Endothelial cell of umbilical vein (primary cell): Measurements from ENCODE around the gene LILRA6. TPM values are rescaled to one million over a fixed set of nuclear protein-coding genes. Genes with fewer than 3 reads are reported as not detected.
"Not testable (repeated sequence)": the region's sequence is repeated elsewhere in the genome, so short reads cannot be mapped to it uniquely, and the experiment has no call there.

ENCODE experiments used
- BruUV-seq: library from RNA; stranded (reverse); fragments of 400-500 nt; replicated peaks from 2 replicates; lab custom pipeline; 2021; lab: Mats Ljungman, UMichigan
- CTCF ChIA-PET: fragments of 300-600, 350-600 bp; sonication (Branson Sonifier 250); formaldehyde crosslinking; loops from one replicate; lab custom pipeline; 2021; ENCODE audit warnings: antibody characterized with exemption, inconsistent platforms; lab: Charles Lee
- POLR2A ChIA-PET: fragments of 300-600, 350-600 bp; sonication (Branson Sonifier 250); formaldehyde crosslinking; loops from one replicate; lab custom pipeline; 2021; ENCODE audit warnings: antibody characterized with exemption, inconsistent platforms; lab: Charles Lee
- DNase-seq: peaks from one replicate; pipeline ENCODE4 v3.0.0-alpha.2; 2011; ENCODE audit warnings: low read depth, low spot score
- FAIRE-seq: peaks from 2 replicates; lab custom pipeline; 2011; peaks lifted over from hg19 to GRCh38; lab: Jason Lieb, UNC
- H2AFZ ChIP-seq: 2 replicates; pipeline ENCODE4 v1.6.0; 2012; ENCODE audit warnings: low read depth, low read length, control low read depth, inconsistent platforms
- H3K27ac ChIP-seq: 2 replicates; pipeline ENCODE4 v1.5.1; 2011; ENCODE audit warnings: low read depth, mild to moderate bottlenecking, control low read depth, low read length, moderate library complexity; ENCODE audit not compliant: insufficient read depth
- H3K27me3 ChIP-seq, 2 experiments: 2 replicates each; pipeline versions ENCODE4 v1.6.0 to v1.6.1; 2011; ENCODE audit warnings: low read length in 2 of 2, mixed read lengths in 1 of 2; ENCODE audit not compliant: control insufficient read depth in 2 of 2, insufficient read depth in 2 of 2
- H3K36me3 ChIP-seq, 2 experiments: 2 replicates in 1 of 2; 3 replicates in 1 of 2; pipeline ENCODE4 v1.5.1; 2011; ENCODE audit warnings: low read length in 2 of 2, mild to moderate bottlenecking in 1 of 2, moderate library complexity in 1 of 2; ENCODE audit not compliant: control insufficient read depth in 2 of 2, insufficient read depth in 2 of 2; ENCODE audit errors: extremely low read depth in 1 of 2
- H3K4me1 ChIP-seq: 3 replicates; pipeline ENCODE4 v1.5.1; 2011; ENCODE audit warnings: mild to moderate bottlenecking, low read length; ENCODE audit not compliant: control insufficient read depth, insufficient read depth; ENCODE audit errors: extremely low read depth
- H3K4me2 ChIP-seq: 2 replicates; pipeline ENCODE4 v1.6.1; 2011; ENCODE audit warnings: low read length, control low read depth, mixed read lengths; ENCODE audit not compliant: insufficient read depth
- H3K4me3 ChIP-seq, 3 experiments: fragments of 200-600 bp in 1 of 3; sonication (generic), shearing (Covaris generic) in 1 of 3; replicated peaks in 1 of 3; 2 replicates each; pipeline ENCODE4 v1.5.1; 2011 to 2016; ENCODE audit warnings: control low read depth in 3 of 3, low read length in 3 of 3, mild to moderate bottlenecking in 2 of 3, inconsistent platforms in 1 of 3, low read depth in 1 of 3, moderate library complexity in 1 of 3; ENCODE audit not compliant: insufficient read depth in 1 of 3
- H3K79me2 ChIP-seq: 2 replicates; pipeline ENCODE4 v1.6.0; 2012; ENCODE audit warnings: low read length, inconsistent platforms; ENCODE audit not compliant: control insufficient read depth, insufficient read depth
- H3K9ac ChIP-seq: replicated peaks from 2 replicates; pipeline ENCODE3; 2011; ENCODE audit warnings: low read length, control low read depth; ENCODE audit not compliant: insufficient read depth; ENCODE audit errors: extremely low read depth
- H3K9me1 ChIP-seq: replicated peaks from 3 replicates; pipeline ENCODE4 v1.6.0; 2011; ENCODE audit warnings: mild to moderate bottlenecking, low read length; ENCODE audit not compliant: control insufficient read depth, insufficient read depth; ENCODE audit errors: extremely low read depth
- H3K9me3 ChIP-seq: replicated peaks from 2 replicates; pipeline ENCODE4 v1.5.1; 2012; ENCODE audit warnings: low read length, inconsistent platforms; ENCODE audit not compliant: control insufficient read depth, insufficient read depth
- H4K20me1 ChIP-seq: replicated peaks from 2 replicates; pipeline ENCODE3; 2011; ENCODE audit warnings: mild to moderate bottlenecking, low read length; ENCODE audit not compliant: control insufficient read depth, insufficient read depth; ENCODE audit errors: extremely low read depth
- EZH2 ChIP-seq: IDR thresholded peaks from 2 replicates; pipeline ENCODE4 v1.6.1; 2012; ENCODE audit warnings: borderline replicate concordance, low read depth, mild to moderate bottlenecking, moderate library complexity, low read length, inconsistent platforms; ENCODE audit not compliant: severe bottlenecking
- FOS ChIP-seq: IDR thresholded peaks from 2 replicates; pipeline ENCODE4 v1.6.1; 2011; ENCODE audit warnings: mild to moderate bottlenecking, low read length, moderate library complexity, borderline replicate concordance; ENCODE audit not compliant: insufficient read depth
- GATA2 ChIP-seq: IDR thresholded peaks from 2 replicates; pipeline ENCODE4 v1.7.0; 2011; ENCODE audit warnings: low read depth, mild to moderate bottlenecking, moderate library complexity, mixed read lengths, low read length; ENCODE audit not compliant: insufficient read length, insufficient read depth
- JUN ChIP-seq: IDR thresholded peaks from 2 replicates; pipeline ENCODE4 v1.6.1; 2011; ENCODE audit warnings: borderline replicate concordance, low read depth; ENCODE audit not compliant: insufficient read length, insufficient read depth
- MAX ChIP-seq: IDR thresholded peaks from 2 replicates; pipeline ENCODE4 v1.6.1; 2011; ENCODE audit not compliant: insufficient read depth, insufficient read length
- MYC ChIP-seq: IDR thresholded peaks from one replicate; pipeline ENCODE4 v1.6.1; 2011; ENCODE audit warnings: mild to moderate bottlenecking, low read depth, low read length
- POLR2A ChIP-seq: IDR thresholded peaks from 2 replicates; pipeline ENCODE4 v1.6.1; 2012; ENCODE audit warnings: low read depth, mild to moderate bottlenecking, control low read depth, low read length
- POLR2AphosphoS5 ChIP-seq: IDR thresholded peaks from 2 replicates; pipeline ENCODE4 v1.6.1; 2012; ENCODE audit warnings: low read depth, mild to moderate bottlenecking, control low read depth, low read length, moderate library complexity; ENCODE audit not compliant: insufficient read depth
- dilution Hi-C: fragments of 300-500 bp; cut with MboI; formaldehyde crosslinking; loops from one replicate; pipeline ENCODE4 v1.15.0; 2019; ENCODE audit warnings: low sequenced_read_pairs; ENCODE audit not compliant: extremely low pct_ligation_motif_present
- intact Hi-C: fragments of 100-400 bp; cut with micrococcal nuclease; formaldehyde crosslinking; loops from one replicate; pipeline ENCODE4 v1.10.0; 2022
- polyA plus RNA-seq, 4 experiments: library from polyadenylated mRNA; depleted of rRNA in 3 of 4; stranded (reverse) in 3 of 4; unstranded in 1 of 4; fragments of >200 nt; gene quantifications; 2 replicates each; pipeline versions ENCODE4 v1.2.1 to v1.2.3, GENCODE V29; 2011 to 2012; ENCODE audit warnings: missing spikeins in 1 of 4
- total RNA-seq: library from RNA; stranded (reverse); gene quantifications from 2 replicates; pipeline ENCODE4 v1.2.3, GENCODE V29; 2021
- TF ChIP-seq, protein P1 (sequence below), 2 donors: IDR thresholded peaks; 1 replicate in 1 of 2; 2 replicates in 1 of 2; pipeline ENCODE4 v1.5.1; 2011; ENCODE audit warnings: low read length in 2 of 2, mild to moderate bottlenecking in 2 of 2, moderate library complexity in 2 of 2, control low read depth in 1 of 2, inconsistent platforms in 1 of 2, low read depth in 1 of 2; ENCODE audit not compliant: insufficient read depth in 1 of 2; ENCODE audit errors: extremely low read depth in 1 of 2

LILRA6 gene
- total and polyA plus RNA-seq, 2 donors (not counting 3 experiments of a cell fraction or from before 2014, with no cell fraction given) = not detected

DNA sequence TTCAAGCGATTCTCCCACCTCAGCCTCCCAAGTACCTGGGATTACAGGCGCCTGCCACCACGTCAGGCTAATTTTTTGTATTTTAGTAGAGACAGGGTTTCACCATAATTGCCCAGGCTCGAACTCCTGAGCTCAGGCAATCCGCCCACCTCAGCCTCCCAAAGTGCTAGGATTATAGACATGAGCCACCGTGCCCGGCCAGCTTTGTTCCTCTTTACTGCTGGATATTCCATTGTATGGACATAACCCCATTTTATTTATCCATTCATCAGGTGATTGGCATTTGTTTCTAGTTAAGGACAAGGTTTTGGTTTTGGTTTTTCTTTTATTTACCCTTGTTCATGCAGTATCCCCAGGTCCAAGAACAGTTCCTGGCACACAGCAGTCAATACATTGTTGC, 46.1 kb downstream of the LILRA6 start:
- peaks cover 9% of the 10 kb centered on the region for H3K4me1 ChIP-seq
- intact Hi-C loops = no loop called here

DNA sequence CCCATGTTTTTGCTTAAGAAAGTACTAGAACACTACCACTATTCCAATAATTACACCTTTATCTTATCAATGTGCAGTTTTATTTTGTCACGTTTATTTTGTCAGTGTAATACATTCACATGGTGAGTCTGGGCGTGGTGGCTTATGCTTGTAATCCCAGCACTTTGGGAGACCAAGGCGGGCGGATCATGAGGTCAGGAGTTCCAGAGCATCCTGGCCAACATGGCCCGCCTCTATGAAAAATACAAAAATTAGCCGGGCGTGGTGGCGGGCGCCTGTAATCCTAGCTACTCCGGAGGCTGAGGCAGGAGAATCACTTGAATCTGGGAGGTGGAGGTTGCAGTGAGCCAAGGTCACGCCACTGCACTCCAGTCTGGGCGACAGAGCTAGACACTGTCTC, 48.1 kb downstream of the LILRA6 start:
- FAIRE-seq, H3K4me3 ChIP-seq, H3K36me3 ChIP-seq, H3K4me1 ChIP-seq, DNase-seq, H3K27ac ChIP-seq, H3K9me1 ChIP-seq, H3K27me3 ChIP-seq, H3K9ac ChIP-seq, H4K20me1 ChIP-seq, POLR2A ChIA-PET, H3K4me2 ChIP-seq, H3K9me3 ChIP-seq, CTCF ChIA-PET, intact Hi-C loops, H2AFZ ChIP-seq, dilution Hi-C loops, BruUV-seq: not testable (repeated sequence)
- H3K79me2 ChIP-seq = peaks cover 11% of the 10 kb centered on the region

More for the DNA sequence above, 46.1 kb downstream of the LILRA6 start:
- ChIA-PET POLR2A (no interaction called here), CTCF (interaction anchor here (1.3 to 1.8 kb wide), 2 partner anchors 14 to 17 kb away, joined by 3 to 5 read pairs; no protein-coding TSS in a partner anchor)
- Histone ChIP-seq H3K79me2 (peaks cover 19% of the 10 kb centered on the region), H2AFZ (no peak overlapping the region), H4K20me1 (peaks cover under 1% of the 10 kb centered on the region), H3K4me2 (no peak overlapping the region), H3K9me3 (no peaks in the 10 kb centered on the region), H3K27me3 (no peaks in the 10 kb centered on the region), H3K4me3 (no peak overlapping the region), H3K27ac (no peak overlapping the region), H3K9me1 (no peaks in the 10 kb centered on the region), H3K9ac (no peak overlapping the region), H3K36me3 (peaks cover 1 to 4% of the 10 kb centered on the region in 2 experiments)
- dilution Hi-C loops = no loop called here
- no peak for DNase-seq
- BruUV-seq = no TSS peak
- TF ChIP-seq JUN (no peak), MYC (no peak), GATA2 (no peak), MAX (no peak), EZH2 (no peak), POLR2A (no peak), FOS (no peak), POLR2AphosphoS5 (no peak)
- TF ChIP-seq, protein P1, sequence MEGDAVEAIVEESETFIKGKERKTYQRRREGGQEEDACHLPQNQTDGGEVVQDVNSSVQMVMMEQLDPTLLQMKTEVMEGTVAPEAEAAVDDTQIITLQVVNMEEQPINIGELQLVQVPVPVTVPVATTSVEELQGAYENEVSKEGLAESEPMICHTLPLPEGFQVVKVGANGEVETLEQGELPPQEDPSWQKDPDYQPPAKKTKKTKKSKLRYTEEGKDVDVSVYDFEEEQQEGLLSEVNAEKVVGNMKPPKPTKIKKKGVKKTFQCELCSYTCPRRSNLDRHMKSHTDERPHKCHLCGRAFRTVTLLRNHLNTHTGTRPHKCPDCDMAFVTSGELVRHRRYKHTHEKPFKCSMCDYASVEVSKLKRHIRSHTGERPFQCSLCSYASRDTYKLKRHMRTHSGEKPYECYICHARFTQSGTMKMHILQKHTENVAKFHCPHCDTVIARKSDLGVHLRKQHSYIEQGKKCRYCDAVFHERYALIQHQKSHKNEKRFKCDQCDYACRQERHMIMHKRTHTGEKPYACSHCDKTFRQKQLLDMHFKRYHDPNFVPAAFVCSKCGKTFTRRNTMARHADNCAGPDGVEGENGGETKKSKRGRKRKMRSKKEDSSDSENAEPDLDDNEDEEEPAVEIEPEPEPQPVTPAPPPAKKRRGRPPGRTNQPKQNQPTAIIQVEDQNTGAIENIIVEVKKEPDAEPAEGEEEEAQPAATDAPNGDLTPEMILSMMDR (IDR thresholded peaks at IDR 0.05; ENCODE audit: extremely low read depth in 1 of 2, insufficient read depth in 1 of 2, low read depth in 1 of 2, low read length in 2 of 2) = no peak
- FAIRE-seq = no peak
